K562 (cell line): ENCODE results near the gene KHNYN.

Source experiments
- E2F4 ChIP-seq: sonication (generic); formaldehyde crosslinking; IDR thresholded peaks from 2 replicates; pipeline ENCODE4 v1.8.0; 2022; ENCODE audit warnings: mild to moderate bottlenecking, low read depth, missing genetic modification reagents
- FOXK2 ChIP-seq, 2 experiments: fragments of 450-650 bp; IDR thresholded peaks in 1 of 2; conservative IDR thresholded peaks in 1 of 2; 2 replicates each; pipeline ENCODE4 v1.6.1; 2016; ENCODE audit warnings: low read depth in 2 of 2, mild to moderate bottlenecking in 1 of 2
- REST ChIP-seq, 2 experiments: fragments of 450-650 bp; formaldehyde crosslinking in 1 of 2; IDR thresholded peaks; 2 replicates each; pipeline versions ENCODE4 v1.4.0 to v1.6.1; 2014 to 2020; ENCODE audit warnings: mild to moderate bottlenecking in 2 of 2, borderline replicate concordance in 1 of 2, low read depth in 1 of 2

- TF ChIP-seq REST (IDR thresholded peaks at IDR 0.05; ENCODE audit: borderline replicate concordance): no peak
- no peak for TF ChIP-seq REST (CRISPR knock-in tag; IDR thresholded peaks at IDR 0.05; ENCODE audit: low read depth)
- no peak for TF ChIP-seq FOXK2 (conservative IDR thresholded peaks at IDR 0.05 in 1 of 2, IDR thresholded peaks at IDR 0.05 in 1 of 2; ENCODE audit: low read depth in 2 of 2)
- TF ChIP-seq E2F4: no peak
These were observed 35.5 kb upstream of the KHNYN start for GRCh38 chr14:24394275-24394674.
